ENCODE measurements around the gene AKNA. TPM values are rescaled to one million over a fixed set of nuclear protein-coding genes. Genes with fewer than 3 reads are reported as not detected.

Gene AKNA
- total and polyA plus RNA-seq, 2 donors from 2014 or later = 6.1 to 52.1 TPM

DNA sequence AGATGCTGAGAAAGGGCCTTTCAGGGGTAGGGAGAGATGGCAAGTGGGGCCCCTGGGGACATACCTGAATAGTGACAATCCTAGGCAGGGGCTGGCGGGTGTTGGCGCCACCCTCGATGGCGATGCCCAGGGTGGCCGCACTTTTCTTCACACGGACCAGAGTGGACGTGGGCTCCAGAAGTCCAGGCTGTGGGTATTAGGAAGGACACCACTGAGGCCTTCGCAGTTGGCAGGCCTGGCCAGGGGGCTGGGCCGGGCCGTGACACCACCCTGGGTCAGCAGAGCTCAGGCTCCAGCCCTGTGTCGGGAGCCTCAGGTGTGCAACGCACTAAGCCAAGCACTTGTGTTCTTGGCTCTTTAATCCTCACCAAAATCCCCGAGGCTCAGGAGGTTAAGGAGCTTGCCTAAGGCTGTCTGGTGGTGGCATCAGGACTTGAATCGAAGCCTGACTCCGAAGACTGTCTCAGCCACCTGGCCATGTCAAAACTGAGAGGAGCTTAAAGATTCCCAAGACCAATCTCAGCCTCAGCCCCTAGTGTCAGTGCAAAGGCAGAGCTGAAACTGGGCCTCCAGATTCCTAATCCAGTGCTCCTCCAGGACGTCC is 15.5 kb upstream of the AKNA start:
- FAIRE-seq (no peak), DNase-seq (no peak)
- H3K4me3 ChIP-seq (ENCODE audit: low read length in 3 of 3) = no peak overlapping the region
- intact Hi-C loops (cut with DNase I) = loop anchor here (10.0 kb wide), 1 partner anchor 612 kb away; no protein-coding TSS in a partner anchor
- H3K36me3 ChIP-seq (ENCODE audit: control insufficient read depth in 2 of 3, insufficient read depth in 3 of 3, low read length in 3 of 3) = no peaks in the 10 kb centered on the region
- no peaks in the 10 kb centered on the region for H3K27me3 ChIP-seq (ENCODE audit: control insufficient read depth, insufficient read depth, low read length)
- no peak overlapping the region for H3K9ac ChIP-seq (ENCODE audit: low read length in 3 of 3)
- TF ChIP-seq, protein P1, sequence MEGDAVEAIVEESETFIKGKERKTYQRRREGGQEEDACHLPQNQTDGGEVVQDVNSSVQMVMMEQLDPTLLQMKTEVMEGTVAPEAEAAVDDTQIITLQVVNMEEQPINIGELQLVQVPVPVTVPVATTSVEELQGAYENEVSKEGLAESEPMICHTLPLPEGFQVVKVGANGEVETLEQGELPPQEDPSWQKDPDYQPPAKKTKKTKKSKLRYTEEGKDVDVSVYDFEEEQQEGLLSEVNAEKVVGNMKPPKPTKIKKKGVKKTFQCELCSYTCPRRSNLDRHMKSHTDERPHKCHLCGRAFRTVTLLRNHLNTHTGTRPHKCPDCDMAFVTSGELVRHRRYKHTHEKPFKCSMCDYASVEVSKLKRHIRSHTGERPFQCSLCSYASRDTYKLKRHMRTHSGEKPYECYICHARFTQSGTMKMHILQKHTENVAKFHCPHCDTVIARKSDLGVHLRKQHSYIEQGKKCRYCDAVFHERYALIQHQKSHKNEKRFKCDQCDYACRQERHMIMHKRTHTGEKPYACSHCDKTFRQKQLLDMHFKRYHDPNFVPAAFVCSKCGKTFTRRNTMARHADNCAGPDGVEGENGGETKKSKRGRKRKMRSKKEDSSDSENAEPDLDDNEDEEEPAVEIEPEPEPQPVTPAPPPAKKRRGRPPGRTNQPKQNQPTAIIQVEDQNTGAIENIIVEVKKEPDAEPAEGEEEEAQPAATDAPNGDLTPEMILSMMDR (IDR thresholded peaks at IDR 0.05; ENCODE audit: borderline replicate concordance, extremely low read depth, insufficient read depth) = no peak
- no peaks in the 10 kb centered on the region for H3K4me1 ChIP-seq (ENCODE audit: control insufficient read depth in 2 of 3, insufficient read depth in 2 of 3, low read depth in 1 of 3, low read length in 3 of 3)
- no peak overlapping the region for H3K27ac ChIP-seq (ENCODE audit: low read depth in 2 of 2, low read length in 2 of 2)
- no peaks in the 10 kb centered on the region for H3K9me3 ChIP-seq (ENCODE audit: control insufficient read depth in 2 of 3, insufficient read depth in 1 of 3, low read length in 3 of 3)

GRCh38 chr9:114401344-114401743 is 13.6 kb upstream of the AKNA start:
- Histone ChIP-seq H3K4me1 (ENCODE audit: control insufficient read depth in 2 of 3, insufficient read depth in 2 of 3, low read depth in 1 of 3, low read length in 3 of 3) (peaks cover 0 to 5% (median 0%) of the 10 kb centered on the region in 3 donors), H3K9me3 (ENCODE audit: control insufficient read depth in 2 of 3, insufficient read depth in 1 of 3, low read length in 3 of 3) (no peaks in the 10 kb centered on the region), H3K4me3 (ENCODE audit: low read length in 3 of 3) (no peak overlapping the region), H3K36me3 (ENCODE audit: control insufficient read depth in 2 of 3, insufficient read depth in 3 of 3, low read length in 3 of 3) (no peaks in the 10 kb centered on the region), H3K9ac (ENCODE audit: low read length in 3 of 3) (no peak overlapping the region), H3K27ac (ENCODE audit: low read depth in 2 of 2, low read length in 2 of 2) (no peak overlapping the region), H3K27me3 (ENCODE audit: control insufficient read depth, insufficient read depth, low read length) (no peaks in the 10 kb centered on the region)
- intact Hi-C loops (cut with DNase I) = loop anchor here (10.0 kb wide), 1 partner anchor 613 kb away; no protein-coding TSS in a partner anchor
- TF ChIP-seq, protein P1 (IDR thresholded peaks at IDR 0.05; ENCODE audit: borderline replicate concordance, extremely low read depth, insufficient read depth) = no peak
- no peak for DNase-seq
- no peak for FAIRE-seq

GRCh38 chr9:114400772-114401171 is 13.0 kb upstream of the AKNA start:
- DNase-seq = no peak
- H3K9me3 ChIP-seq (ENCODE audit: control insufficient read depth in 2 of 3, insufficient read depth in 1 of 3, low read length in 3 of 3) = no peaks in the 10 kb centered on the region
- TF ChIP-seq, protein P1 (IDR thresholded peaks at IDR 0.05; ENCODE audit: borderline replicate concordance, extremely low read depth, insufficient read depth) = no peak
- H3K4me1 ChIP-seq (ENCODE audit: control insufficient read depth in 2 of 3, insufficient read depth in 2 of 3, low read depth in 1 of 3, low read length in 3 of 3) = peaks cover 0 to 5% (median 0%) of the 10 kb centered on the region in 3 donors
- H3K27ac ChIP-seq (ENCODE audit: low read depth in 2 of 2, low read length in 2 of 2) = no peak overlapping the region
- no peaks in the 10 kb centered on the region for H3K36me3 ChIP-seq (ENCODE audit: control insufficient read depth in 2 of 3, insufficient read depth in 3 of 3, low read length in 3 of 3)
- H3K27me3 ChIP-seq (ENCODE audit: control insufficient read depth, insufficient read depth, low read length) = no peaks in the 10 kb centered on the region
- no peak overlapping the region for H3K4me3 ChIP-seq (ENCODE audit: low read length in 3 of 3)
- H3K9ac ChIP-seq (ENCODE audit: low read length in 3 of 3) = no peak overlapping the region
- intact Hi-C loops (cut with DNase I) = loop anchor here (10.0 kb wide), 1 partner anchor 614 kb away; no protein-coding TSS in a partner anchor
- no peak for FAIRE-seq

Data from kidney (tissue), 14 donors.